Activated B cell treated with CpG ODN at 0.5 μM for 24 hours (primary cell): ENCODE results near the gene NADSYN1. TPM values are rescaled to one million over a fixed set of nuclear protein-coding genes. Genes with fewer than 3 reads are reported as not detected.

ENCODE experiments used
- ATAC-seq: fragments of 200-7000 bp; cut with Tn5 transposase; one replicate; pipeline ENCODE4 v1.10.0; 2021; ENCODE audit warnings: low read depth, mild to moderate bottlenecking, moderate library complexity
- CTCF ChIA-PET: fragments of 350-600 bp; sonication (Branson Sonifier 250); formaldehyde crosslinking; loops from one replicate; lab custom pipeline; 2021; ENCODE audit warnings: antibody characterized with exemption; lab: Charles Lee
- POLR2A ChIA-PET: fragments of 350-600 bp; sonication (Branson Sonifier 250); formaldehyde crosslinking; loops from one replicate; lab custom pipeline; 2021; ENCODE audit warnings: antibody characterized with exemption; lab: Charles Lee
- DNase-seq: peaks from one replicate; pipeline ENCODE4 v3.0.0; 2022
- H3K27ac Mint-ChIP-seq: one replicate; pipeline ENCODE4 v1.8.0; 2020; ENCODE audit warnings: mixed read lengths
- H3K27me3 Mint-ChIP-seq: one replicate; pipeline ENCODE4 v1.8.0; 2021; ENCODE audit warnings: mixed read lengths
- H3K36me3 Mint-ChIP-seq: one replicate; pipeline ENCODE4 v1.8.0; 2021; ENCODE audit warnings: low read depth, mixed read lengths
- H3K4me1 Mint-ChIP-seq: one replicate; pipeline ENCODE4 v1.8.0; 2021; ENCODE audit warnings: mixed read lengths
- H3K4me3 Mint-ChIP-seq: one replicate; pipeline ENCODE4 v1.8.0; 2020; ENCODE audit warnings: mild to moderate bottlenecking, mixed read lengths
- H3K9me3 Mint-ChIP-seq: one replicate; pipeline ENCODE4 v1.8.0; 2020; ENCODE audit warnings: mixed read lengths
- intact Hi-C: fragments of 100-400 bp; cut with micrococcal nuclease; formaldehyde crosslinking; loops from one replicate; pipeline ENCODE4 v1.15.1; 2024
- total RNA-seq: library from RNA; stranded (reverse); gene quantifications from 2 replicates; pipeline ENCODE4 v1.2.3, GENCODE V29; 2022
- TF ChIP-seq, protein P1 (sequence below): fragments of 200-600 bp; IDR thresholded peaks from one replicate; pipeline ENCODE4 v1.8.0; 2022; ENCODE audit warnings: antibody characterized with exemption, mild to moderate bottlenecking

The NADSYN1 gene
- total RNA-seq, 1 donor from 2014 or later: 146 TPM

GRCh38 chr11:71423181-71423790, 29.7 kb upstream of the NADSYN1 start:
- TF ChIP-seq, protein P1, sequence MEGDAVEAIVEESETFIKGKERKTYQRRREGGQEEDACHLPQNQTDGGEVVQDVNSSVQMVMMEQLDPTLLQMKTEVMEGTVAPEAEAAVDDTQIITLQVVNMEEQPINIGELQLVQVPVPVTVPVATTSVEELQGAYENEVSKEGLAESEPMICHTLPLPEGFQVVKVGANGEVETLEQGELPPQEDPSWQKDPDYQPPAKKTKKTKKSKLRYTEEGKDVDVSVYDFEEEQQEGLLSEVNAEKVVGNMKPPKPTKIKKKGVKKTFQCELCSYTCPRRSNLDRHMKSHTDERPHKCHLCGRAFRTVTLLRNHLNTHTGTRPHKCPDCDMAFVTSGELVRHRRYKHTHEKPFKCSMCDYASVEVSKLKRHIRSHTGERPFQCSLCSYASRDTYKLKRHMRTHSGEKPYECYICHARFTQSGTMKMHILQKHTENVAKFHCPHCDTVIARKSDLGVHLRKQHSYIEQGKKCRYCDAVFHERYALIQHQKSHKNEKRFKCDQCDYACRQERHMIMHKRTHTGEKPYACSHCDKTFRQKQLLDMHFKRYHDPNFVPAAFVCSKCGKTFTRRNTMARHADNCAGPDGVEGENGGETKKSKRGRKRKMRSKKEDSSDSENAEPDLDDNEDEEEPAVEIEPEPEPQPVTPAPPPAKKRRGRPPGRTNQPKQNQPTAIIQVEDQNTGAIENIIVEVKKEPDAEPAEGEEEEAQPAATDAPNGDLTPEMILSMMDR: no peak
- H3K9me3 Mint-ChIP-seq: peaks cover 2% of the 10 kb centered on the region
- POLR2A ChIA-PET: no interaction called here
- H3K4me3 Mint-ChIP-seq: no peak overlapping the region
- peaks cover 55% of the 10 kb centered on the region for H3K4me1 Mint-ChIP-seq
- intact Hi-C loops: loop anchor here (10.0 kb wide), 1 partner anchor 168 kb away; the partner anchor contains the start of gene SHANK2
- no peak for DNase-seq
- no peak for ATAC-seq
- CTCF ChIA-PET: interaction anchor here (0.6 kb wide), 1 partner anchor 65 kb away, joined by 3 read pairs; no protein-coding TSS in a partner anchor
- no peak overlapping the region for H3K27ac Mint-ChIP-seq
- H3K27me3 Mint-ChIP-seq: no peaks in the 10 kb centered on the region
- no peaks in the 10 kb centered on the region for H3K36me3 Mint-ChIP-seq

- no peak overlapping the region for H3K27ac Mint-ChIP-seq
- peaks cover 2% of the 10 kb centered on the region for H3K9me3 Mint-ChIP-seq
- no peaks in the 10 kb centered on the region for H3K27me3 Mint-ChIP-seq
- no peak overlapping the region for H3K4me3 Mint-ChIP-seq
- ChIA-PET POLR2A (interaction anchor here (0.8 kb wide), 1 partner anchor 27 kb away, joined by 3 read pairs; no protein-coding TSS in a partner anchor), CTCF (no interaction called here)
- H3K4me1 Mint-ChIP-seq: peaks cover 33% of the 10 kb centered on the region
- DNase-seq: no peak
- no peak for ATAC-seq
- TF ChIP-seq, protein P1: no peak
- no peaks in the 10 kb centered on the region for H3K36me3 Mint-ChIP-seq
- intact Hi-C loops: loop anchor here (10.0 kb wide), 1 partner anchor 171 kb away; the partner anchor contains the start of gene SHANK2
These were observed 27.6 kb upstream of the NADSYN1 start for GRCh38 chr11:71425409-71425808.

DNA sequence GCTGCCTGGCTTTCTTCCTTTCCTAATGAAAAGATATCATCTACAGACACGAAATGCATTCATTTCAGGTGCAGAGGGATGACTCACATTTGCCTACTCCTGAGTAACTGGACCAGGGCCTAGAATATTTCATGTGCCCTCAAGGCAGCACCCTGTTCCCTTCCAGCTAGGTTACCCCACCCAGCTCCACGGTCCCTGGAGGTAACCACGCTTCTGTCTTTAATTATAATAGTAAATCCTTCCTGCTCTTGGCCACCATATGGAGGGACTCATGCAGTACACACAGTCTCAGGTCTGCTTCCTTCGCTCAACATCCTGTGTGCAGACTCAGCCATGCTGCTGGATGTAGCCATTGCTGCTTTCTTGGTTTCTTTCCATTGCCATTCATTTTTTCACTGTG, 27.1 kb upstream of the NADSYN1 start:
- ATAC-seq: peak; percentile 21
- H3K9me3 Mint-ChIP-seq: peaks cover 2% of the 10 kb centered on the region
- peaks cover 29% of the 10 kb centered on the region for H3K4me1 Mint-ChIP-seq
- CTCF ChIA-PET: no interaction called here
- H3K27ac Mint-ChIP-seq: no peak overlapping the region
- H3K27me3 Mint-ChIP-seq: no peaks in the 10 kb centered on the region
- no peak overlapping the region for H3K4me3 Mint-ChIP-seq
- POLR2A ChIA-PET: interaction anchor here (0.6 to 0.8 kb wide), 2 partner anchors 26 to 27 kb away, joined by 3 read pairs; partner anchors contain the start of gene NADSYN1
- TF ChIP-seq, protein P1: no peak
- no peak for DNase-seq
- H3K36me3 Mint-ChIP-seq: no peaks in the 10 kb centered on the region
- intact Hi-C loops: loop anchor here (10.0 kb wide), 1 partner anchor 171 kb away; the partner anchor contains the start of gene SHANK2

DNA sequence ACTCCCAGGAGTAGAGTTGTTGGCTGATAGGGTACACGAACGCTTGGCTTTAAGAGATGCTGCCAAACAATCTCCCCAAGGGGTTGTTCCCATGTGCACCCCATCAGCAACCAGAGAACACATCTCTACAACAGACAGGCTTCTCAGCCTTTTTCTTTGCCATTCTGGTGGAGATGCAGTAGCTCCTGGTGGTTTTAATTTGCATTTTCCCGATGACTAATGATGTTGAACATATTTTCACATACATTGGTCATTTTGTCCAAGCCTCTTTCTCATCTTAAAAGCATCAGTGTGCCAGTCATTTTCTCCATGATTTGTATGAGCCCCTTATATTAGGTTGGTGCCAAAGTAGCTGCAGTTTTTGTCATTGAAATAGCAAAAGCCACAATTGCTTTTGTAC, 26.6 kb upstream of the NADSYN1 start:
- ChIA-PET POLR2A (interaction anchor here (0.6 kb wide), 1 partner anchor 26 kb away, joined by 3 read pairs; the partner anchor contains the start of gene NADSYN1), CTCF (no interaction called here)
- TF ChIP-seq, protein P1: no peak
- Mint-ChIP-seq H3K27me3 (no peaks in the 10 kb centered on the region), H3K4me3 (no peak overlapping the region), H3K4me1 (peaks cover 28% of the 10 kb centered on the region), H3K9me3 (peaks cover 2% of the 10 kb centered on the region), H3K36me3 (no peaks in the 10 kb centered on the region), H3K27ac (no peak overlapping the region)
- ATAC-seq (no peak), DNase-seq (no peak)
- intact Hi-C loops: loop anchor here (10.0 kb wide), 1 partner anchor 172 kb away; the partner anchor contains the start of gene SHANK2

DNA sequence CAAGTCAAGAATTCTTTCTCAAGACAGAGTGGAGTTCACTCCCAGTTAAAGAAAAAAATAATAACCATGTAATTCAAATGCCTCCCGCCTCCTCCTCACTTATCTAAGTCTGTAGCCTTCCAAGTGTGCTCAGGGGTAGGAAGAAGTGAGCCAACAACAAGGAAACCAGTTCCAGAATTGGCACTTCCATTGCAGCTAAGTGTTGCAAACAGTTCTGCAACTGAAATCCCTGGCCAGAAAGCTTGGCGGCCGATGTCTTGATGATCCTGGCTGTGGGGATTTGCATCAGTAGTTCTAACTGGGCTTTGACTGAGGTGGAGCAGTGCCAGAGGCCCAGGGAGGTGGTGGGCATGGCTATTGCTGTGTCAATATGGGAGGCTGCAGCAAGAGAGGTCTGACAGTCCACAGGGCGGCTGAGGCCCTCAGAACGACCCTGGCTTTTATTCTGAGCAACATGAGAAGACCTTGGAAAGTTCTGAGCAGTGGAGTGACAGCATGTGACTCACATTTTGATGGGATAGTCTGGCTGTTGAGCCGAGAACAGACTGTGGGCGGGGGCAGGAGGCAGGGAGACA, 24.1 kb upstream of the NADSYN1 start:
- ATAC-seq (no peak), DNase-seq (no peak)
- TF ChIP-seq, protein P1: no peak
- Mint-ChIP-seq H3K4me1 (peaks cover 14% of the 10 kb centered on the region), H3K27ac (no peak overlapping the region), H3K27me3 (no peaks in the 10 kb centered on the region), H3K36me3 (no peaks in the 10 kb centered on the region), H3K4me3 (no peak overlapping the region), H3K9me3 (peaks cover 2% of the 10 kb centered on the region)
- ChIA-PET POLR2A (no interaction called here), CTCF (no interaction called here)
- intact Hi-C loops: loop anchor here (10.0 kb wide), 1 partner anchor 174 kb away; the partner anchor contains the start of gene SHANK2
